Stimulated activated CD4-positive, alpha-beta T cell treated with anti-CD3 and anti-CD28 coated beads, Interleukin-4, amount 100 ng/mL, for 1 hour (primary cell): ENCODE results near the gene SGO2.

ENCODE experiments used
- DNase-seq: peaks from one replicate; pipeline ENCODE4 v3.0.0-alpha.2; 2020

SGO2 gene, protein sequence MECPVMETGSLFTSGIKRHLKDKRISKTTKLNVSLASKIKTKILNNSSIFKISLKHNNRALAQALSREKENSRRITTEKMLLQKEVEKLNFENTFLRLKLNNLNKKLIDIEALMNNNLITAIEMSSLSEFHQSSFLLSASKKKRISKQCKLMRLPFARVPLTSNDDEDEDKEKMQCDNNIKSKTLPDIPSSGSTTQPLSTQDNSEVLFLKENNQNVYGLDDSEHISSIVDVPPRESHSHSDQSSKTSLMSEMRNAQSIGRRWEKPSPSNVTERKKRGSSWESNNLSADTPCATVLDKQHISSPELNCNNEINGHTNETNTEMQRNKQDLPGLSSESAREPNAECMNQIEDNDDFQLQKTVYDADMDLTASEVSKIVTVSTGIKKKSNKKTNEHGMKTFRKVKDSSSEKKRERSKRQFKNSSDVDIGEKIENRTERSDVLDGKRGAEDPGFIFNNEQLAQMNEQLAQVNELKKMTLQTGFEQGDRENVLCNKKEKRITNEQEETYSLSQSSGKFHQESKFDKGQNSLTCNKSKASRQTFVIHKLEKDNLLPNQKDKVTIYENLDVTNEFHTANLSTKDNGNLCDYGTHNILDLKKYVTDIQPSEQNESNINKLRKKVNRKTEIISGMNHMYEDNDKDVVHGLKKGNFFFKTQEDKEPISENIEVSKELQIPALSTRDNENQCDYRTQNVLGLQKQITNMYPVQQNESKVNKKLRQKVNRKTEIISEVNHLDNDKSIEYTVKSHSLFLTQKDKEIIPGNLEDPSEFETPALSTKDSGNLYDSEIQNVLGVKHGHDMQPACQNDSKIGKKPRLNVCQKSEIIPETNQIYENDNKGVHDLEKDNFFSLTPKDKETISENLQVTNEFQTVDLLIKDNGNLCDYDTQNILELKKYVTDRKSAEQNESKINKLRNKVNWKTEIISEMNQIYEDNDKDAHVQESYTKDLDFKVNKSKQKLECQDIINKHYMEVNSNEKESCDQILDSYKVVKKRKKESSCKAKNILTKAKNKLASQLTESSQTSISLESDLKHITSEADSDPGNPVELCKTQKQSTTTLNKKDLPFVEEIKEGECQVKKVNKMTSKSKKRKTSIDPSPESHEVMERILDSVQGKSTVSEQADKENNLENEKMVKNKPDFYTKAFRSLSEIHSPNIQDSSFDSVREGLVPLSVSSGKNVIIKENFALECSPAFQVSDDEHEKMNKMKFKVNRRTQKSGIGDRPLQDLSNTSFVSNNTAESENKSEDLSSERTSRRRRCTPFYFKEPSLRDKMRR

DNA sequence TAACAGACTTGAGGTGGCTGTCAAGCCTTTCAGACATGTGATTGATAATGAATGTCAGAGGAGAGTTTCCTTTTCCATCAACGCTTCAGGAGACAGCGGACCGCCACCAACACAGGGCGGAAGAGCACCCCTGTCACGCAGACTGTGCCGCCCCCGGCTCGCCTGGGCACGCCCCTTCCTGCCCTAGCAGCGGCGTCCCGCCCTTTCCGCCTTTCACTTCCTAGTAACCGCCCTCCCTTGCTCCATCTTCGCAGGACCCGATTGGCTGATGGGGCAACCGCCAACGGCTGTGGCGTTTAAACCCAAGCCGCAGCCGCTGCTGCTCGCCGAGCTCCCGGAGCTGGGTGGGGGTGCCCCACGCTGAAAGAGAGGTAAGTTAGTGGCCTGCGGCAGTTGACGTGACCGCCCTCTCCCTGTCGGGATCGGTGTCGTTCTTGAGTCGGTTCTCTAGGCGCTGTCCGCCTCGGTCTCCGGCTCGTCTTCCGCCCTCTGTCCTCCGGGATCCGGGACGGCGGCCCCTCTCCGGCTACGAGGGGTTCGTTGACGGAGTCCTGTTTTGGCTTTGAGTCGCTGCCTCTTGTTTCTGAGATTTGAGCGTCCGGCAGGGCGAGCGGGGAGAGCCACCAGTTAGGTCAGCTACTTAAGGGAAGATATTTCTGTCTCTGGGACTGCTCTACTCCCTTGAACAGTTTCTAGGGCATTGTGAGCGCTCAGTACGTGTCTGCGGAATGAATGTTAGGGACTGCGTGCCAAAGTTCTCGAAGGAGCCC, at the start of gene SGO2:
Gene SGO2 (plus strand): TSS at position 326 of the 770 bp plus-strand sequence. CDS start 6,769 bp downstream, outside the sequence.
- peak; percentile 96 for DNase-seq

DNA sequence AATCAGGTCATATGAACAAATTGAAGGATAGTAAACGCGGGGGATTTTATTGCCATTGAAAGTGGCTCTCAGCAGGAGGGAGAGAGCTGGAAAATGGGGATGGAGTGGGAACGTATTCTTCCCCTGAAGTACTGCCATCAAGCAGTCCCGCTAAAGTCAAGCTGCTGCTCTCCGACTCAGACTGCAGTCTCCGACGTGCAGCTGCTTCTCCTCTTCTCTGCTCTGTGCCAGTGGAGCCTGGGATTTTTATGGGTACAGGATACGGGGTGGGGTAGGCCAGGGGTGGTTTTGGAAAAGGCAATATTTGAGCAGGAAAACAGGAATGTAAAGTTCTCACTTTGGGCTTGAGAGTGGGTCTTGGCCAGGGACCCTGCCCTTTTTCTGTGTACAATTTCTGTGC, 49.2 kb upstream of the SGO2 start:
- no peak for DNase-seq

DNA sequence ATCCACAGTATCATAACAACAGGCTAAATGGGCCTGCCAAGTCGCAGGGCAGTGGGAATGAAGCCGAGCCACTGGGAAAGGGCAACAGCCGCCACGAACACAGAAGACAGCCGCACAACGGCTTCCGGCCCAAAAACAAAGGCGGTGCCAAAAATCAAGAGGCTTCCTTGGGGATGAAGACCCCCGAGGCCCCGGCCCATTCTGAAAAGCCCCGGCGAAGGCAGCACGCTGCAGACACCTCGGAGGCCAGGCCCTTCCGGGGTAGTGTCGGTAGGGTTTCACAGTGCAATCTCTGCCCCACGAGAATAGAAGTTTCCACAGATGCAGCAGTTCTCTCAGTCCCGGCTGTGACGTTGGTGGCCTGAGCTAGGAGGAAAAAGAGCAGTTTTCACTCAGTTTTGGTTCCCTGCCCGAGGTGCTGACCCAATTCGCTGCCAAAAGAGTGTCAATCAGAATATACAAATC, 48.3 kb upstream of the SGO2 start:
- DNase-seq, result no peak

DNA sequence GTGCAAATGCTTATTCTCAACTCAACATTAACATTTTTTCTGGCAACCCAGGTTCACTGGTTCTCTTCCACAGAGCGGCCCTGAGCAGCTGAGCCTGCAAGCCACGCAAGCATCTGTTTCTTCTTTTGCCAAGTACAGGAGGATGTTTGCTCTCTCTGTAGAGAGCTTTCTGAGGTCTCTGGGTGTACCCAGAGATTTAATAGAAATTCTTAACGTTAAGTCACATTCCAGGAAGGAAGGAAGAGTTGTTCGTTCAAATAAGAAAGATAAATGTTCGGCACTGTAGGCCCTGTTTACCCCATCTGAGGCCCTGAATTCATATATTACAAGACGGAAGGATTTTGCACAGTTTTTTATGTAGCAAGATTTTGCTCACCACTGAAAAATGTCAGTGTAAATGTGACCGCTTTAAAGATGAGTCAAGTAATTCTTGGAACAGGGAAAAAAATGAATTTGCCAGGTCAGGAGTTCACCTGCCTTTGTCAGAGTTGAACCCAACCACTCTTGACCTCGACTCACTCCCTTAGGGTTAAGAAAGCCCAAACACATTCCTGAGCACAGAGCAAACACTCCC, 46.2 kb upstream of the SGO2 start:
- no peak for DNase-seq

DNA sequence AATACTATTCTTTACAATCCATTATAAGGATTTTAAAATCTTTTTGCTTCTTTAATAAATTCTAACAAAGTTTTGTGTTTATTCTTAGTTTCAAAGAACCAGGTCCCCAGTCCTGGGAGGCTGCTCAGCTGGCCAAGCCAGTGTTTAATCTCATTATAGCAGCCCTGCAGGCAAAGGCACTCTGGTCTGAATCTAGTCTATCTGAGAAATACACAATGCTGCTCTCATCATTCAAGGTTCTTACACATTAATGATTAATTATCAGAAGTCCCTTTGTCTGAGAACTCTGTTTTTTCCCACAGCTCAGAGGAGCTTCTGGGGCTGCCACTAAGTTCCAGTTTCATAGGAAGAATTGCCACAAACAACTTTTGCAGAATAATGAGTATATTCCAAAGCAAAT, 43.8 kb upstream of the SGO2 start:
- DNase-seq, result no peak

DNA sequence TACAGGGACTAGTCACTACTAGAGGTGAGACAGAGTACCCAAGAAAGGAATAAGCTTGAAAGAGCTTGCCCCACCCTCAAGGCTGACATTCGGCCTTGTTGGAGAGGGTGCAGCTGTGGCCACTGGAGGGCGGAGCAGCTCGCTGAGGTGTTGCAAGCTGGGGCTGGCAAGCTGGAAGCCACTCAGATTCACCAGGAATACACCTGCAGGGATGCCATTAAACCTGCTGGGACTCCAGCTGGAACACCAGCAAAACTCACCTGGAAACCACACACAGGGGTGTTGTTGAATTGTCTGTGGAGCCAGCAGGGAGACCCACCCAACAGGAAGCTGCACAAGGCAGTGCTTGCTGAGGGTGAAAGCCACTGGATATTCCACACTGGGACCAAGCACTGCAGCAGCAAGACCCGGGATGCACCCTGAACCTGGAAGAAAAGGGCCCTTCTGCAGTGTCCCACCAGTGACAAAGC, 42.2 kb upstream of the SGO2 start:
- DNase-seq, result peak; percentile 21

DNA sequence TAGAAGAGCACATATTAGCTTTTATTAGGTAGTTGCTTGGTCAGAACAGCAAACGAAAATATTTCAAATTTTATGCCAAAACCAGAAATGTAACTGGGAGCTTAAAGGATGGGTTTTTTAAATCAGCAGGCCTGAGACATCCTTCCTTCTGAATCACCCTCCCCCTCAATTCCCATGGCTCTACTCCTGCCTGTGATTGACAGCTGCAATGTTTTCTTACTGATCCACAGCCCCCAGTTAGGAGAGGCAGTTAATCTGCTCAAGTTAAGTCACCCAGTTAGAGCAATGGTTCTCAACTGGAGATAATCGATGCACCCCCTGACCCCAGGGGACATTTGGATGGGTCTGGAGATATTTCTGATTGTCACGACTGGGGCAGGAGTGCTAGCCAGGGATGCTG, 41.1 kb upstream of the SGO2 start:
- no peak for DNase-seq

DNA sequence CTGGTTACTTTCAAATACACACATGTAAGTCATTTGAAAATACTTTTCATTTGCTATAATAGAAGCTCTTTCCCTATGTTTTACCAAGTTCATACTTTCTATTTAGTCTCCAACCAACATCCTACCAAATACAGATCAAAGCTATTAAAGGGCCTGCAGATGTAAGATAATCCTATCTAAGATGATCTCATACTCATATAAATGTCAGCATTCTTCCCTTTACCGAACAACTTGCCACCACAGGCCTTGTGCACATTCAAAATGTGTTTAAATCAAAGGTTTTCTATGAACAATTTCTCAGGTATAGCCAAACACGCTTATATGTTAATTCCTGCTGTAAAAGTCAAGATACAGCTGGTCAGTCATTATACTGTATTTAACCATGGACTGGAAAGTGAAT, 39.5 kb upstream of the SGO2 start:
- DNase-seq, result no peak

DNA sequence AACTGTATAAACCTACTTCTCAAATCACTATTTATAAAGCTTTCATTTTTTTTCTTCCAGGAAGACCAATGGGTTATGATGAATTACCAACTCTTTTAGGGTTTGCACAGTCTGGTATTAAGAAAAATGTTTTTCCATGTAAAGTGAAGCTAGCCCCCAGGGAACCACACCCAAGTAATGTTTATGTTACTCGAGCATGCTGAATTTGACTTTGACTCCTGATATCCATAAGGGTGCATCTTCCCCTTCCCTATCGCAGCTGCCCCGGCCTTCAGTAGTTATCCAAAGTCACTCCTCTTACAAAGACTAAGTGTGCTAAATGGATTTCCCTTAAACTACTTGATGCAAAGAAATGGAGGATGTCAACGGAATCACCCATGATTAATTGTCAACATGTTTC, 37.8 kb upstream of the SGO2 start:
- DNase-seq, result no peak

DNA sequence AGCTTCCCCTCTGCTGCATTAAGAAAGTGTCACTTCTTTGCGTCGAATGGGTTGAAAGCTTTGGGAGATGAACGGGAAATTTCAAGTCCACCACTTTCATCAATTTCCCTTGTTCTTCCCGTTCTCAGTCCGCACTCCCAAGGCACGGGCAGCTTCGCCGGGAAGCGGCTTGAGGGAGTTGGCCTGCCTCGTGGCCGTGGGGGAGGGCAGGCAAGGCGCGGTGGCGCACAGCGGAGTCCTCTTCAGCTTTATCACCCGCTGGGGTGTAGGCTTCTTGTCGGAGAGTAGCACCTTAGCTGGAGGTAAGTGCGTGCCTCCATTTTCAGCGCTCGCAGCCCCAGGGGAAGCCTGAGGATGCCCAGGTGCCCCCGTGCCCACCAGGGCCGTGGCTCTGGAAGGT, 36.0 kb upstream of the SGO2 start:
- DNase-seq, result no peak

DNA sequence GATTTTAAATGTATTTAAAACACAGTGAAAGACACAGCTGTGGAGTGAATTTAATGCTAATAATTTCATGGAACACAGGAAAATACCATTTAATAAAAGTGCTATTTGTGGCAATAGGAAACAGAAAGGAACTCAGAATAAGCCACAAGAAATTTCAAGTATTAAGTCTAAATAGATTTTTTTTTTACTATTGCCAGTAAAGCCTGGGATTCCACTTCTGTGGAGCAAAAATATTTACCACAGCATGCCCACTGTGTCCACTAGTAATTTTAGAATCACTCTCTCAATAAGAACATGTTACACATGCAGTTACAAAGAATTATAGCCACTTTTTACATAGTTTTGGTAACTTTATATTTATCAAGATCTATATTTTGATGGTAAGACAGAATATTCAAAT, 33.4 kb upstream of the SGO2 start:
- no peak for DNase-seq

DNA sequence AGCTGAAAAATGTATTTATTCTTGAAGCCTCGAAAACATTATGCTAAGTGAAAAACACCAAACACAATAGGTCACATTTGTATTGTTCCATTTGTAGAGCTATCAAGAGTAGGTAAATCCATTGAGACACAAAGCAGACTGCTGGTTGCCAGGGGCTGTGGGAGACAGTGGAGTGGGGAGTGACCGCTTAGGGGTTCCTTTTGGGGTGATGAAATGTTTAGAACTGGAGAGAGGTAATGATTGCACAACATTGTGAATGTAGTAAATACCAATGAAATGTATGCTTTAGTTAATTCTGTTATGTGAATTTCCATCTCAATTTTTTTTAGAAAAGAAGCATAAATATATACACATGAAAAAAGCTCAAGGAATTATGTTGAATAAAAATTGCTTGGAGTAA, 32.0 kb upstream of the SGO2 start:
- DNase-seq, result no peak

DNA sequence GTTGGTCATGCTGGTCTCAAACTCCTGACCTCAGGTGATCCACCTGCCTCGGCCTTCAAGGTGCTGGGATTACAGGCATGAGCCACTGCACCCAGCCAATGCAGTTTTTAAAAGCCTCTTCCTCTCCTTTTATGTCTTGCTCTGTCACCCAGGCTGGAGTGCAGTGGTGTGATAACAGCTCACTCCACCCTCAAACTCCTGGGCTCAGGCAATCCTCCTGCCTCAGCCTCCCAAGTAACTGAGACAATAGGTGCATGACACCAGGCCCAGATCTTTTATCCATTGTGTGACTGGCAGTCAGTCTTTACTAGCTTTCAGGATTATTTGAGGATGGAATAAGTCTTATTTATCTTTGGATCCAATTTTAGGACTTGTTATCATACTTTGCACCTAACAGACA, 29.3 kb upstream of the SGO2 start:
- no peak for DNase-seq

DNA sequence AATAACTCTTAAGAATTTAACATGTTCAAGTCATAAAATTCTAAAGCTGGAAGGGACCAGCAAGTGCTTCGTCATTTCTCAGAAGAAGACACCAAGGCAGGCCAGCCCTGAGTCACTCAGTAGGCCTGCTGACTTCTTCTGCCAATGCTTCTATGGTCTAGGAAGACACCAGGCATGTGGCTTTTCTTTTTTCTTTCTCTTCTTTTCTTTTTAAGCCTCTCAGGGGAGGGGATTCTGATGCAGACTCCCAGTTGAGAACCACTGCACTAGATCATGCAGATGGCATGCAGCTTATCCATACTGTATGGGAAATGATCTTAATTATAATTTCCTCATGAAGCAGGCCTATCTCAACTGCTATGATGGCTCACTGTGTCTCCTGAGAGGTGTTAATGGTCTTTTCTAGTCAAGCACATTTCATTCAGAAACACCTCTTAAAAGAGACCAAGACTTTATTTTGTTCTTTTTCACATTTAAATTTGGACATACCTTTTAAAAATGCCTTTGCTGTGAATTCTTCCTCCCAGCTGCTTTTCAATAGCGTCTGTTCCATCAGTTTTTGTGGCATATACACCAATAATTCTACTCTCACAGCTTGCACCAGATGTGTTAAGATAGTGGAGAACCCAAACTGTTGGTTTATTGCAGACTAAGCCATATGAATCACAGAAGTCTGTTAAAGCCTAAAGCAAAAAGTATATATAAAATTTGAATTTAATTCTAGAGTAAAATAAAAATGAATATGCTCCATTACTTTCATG, 27.4 kb upstream of the SGO2 start:
- DNase-seq, result no peak

DNA sequence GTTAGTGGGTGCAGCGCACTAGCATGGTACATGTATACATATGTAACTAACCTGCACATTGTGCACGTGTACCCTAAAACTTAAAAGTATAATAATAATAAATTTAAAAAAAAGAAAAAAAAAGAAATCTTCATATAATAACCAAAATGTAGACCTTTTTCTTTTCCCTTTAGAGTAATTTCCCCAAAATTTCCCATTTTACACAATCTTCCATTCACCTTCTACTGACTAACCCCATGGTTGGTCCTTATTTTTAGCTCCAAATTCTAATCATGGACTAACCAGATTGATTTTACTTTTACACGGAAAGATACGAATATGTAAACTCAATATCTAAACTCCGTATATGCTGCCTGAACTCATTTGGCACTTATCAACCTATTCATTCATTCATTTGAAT, 23.8 kb upstream of the SGO2 start:
- DNase-seq, result no peak

DNA sequence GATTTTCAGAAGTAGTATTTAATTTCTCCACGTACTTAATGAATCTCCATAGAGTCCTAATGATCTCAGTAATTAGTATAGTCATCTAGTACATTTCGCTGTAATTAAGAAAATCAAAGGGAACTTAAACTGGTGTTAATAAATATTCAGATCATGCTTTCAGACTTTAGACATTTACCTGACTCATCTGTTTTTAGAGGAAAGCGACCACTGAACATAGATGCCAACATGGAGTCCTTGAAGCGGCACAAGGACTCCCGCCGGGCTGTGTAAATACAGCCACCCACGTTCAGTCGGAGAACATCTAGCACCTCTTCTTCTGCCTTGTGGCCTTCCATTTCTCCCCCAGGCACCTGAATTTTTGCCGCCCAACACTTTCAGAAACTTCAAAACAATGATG, 19.3 kb upstream of the SGO2 start:
- DNase-seq, result no peak

DNA sequence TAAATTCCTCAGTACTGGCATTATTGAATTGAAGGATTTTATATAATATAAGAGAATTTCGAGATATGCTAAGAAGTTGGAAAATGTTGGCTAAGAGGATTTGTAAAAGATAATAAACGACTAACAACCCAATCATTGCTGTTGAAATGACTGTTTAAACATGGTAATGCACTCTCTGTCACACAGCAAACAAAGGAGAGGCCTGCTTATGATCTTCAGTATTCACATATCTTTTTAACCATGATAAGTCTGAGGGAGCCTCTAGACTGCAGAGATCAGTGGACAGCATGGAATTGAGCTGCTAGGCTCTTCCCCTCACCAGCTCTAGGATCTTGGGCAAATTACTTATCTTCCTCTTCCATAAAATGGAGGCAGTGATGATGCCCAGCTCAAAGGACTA, 18.8 kb upstream of the SGO2 start:
- no peak for DNase-seq

DNA sequence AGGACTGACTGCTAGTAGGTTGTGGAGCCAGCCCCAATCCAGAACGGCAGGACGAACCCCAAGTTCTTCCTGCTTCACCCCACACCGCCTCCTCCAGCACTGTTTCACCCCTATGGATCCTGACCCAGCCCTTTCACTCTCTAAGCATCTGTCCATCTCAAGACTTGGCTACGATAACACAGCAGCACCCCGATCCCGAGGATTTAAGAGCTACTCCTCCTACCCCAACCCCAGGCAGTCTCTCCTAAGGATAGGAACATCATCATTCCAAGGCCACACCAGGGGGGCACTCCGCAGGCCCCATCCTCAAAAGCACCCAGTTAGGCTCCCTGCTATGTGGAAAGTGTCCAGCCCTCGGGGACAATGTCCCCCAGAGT, 16.8 kb upstream of the SGO2 start:
- no peak for DNase-seq

DNA sequence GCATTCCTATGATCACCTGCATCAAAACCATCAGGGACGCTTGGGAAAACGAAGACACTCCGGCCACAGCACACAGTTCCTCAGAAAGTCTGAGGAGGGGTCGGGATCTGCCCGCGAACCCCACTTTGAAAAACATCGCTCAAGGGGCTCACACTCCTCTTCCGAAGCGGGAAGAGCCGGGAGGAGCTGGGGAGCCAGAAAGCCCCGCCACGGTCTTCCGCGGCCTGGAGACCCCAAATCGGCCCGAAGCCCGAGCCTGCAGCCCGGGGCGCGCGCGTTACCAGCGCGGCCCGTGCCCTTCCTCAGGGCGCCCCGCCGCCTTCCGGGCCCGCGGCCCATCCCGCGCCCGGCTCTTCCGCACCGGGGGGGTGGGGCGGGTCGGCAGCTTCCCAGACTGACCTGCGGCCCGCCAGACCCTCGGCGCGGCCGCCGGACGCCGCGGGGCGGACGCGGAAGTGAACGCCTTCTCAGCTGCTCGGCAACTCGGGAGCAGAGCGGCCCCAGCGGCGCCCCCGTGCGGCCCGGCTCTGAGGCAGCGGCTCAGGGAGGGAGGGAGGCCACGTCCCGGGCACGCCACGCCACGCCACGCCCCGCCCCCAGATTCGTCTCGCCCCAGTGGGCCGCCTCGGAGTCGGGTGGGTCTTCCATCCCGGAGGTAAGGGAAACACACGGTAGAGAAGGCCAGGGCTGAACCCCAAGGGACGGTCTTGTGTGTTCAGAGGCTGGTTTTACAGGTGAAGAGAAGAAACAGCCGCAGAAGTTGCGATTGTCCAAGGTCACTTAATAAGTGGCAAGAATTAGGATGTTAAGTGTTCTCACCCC, 16.2 kb upstream of the SGO2 start, which contains the start of gene KCTD18:
Gene KCTD18 (minus strand): TSS at position 457 of the 822 bp plus-strand sequence. CDS start 3,052 bp downstream, outside the sequence.
- DNase-seq, result peak; percentile 94

DNA sequence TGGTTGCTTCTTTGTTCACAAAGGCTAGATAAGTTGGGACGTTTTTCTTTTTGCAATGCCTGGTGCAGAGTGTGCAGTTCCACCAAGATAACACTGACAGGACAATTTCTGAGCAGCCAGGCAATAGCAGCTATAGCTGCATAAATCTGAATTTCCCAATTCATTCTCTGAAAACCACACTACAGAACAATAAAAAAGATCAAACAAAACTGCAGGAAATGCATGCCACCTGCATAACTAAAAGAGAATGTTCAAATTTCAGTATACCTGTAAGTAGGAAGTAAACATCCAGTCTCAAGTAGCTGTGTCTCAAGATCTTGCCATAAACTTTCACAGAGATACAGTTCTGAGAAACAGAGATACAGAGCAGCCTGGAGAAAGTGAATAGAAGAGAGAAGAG, 10.9 kb upstream of the SGO2 start:
- no peak for DNase-seq
